Spinal cord (tissue), 10 donors: ENCODE data around the gene FRMD4A. TPM values are rescaled to one million over a fixed set of nuclear protein-coding genes. Genes with fewer than 3 reads are reported as not detected.
"Not testable (repeated sequence)": the region's sequence is repeated elsewhere in the genome, so short reads cannot be mapped to it uniquely, and the experiment has no call there.

Experiments
- DNase-seq, 6 donors: peaks; one replicate each; pipeline versions ENCODE4 v3.0.0 to v3.0.0-alpha.2; 2013 to 2015; ENCODE audit warnings: low spot score in 6 of 6, low read depth in 4 of 6
- H3K27ac ChIP-seq: one replicate; pipeline ENCODE4 v1.5.1; 2013; ENCODE audit warnings: low read depth, low read length, control low read depth
- H3K27me3 ChIP-seq: one replicate; pipeline ENCODE4 v1.6.1; 2013; ENCODE audit warnings: low read length; ENCODE audit not compliant: control insufficient read depth, insufficient read depth
- H3K36me3 ChIP-seq: one replicate; pipeline ENCODE4 v1.6.1; 2013; ENCODE audit warnings: low read length; ENCODE audit not compliant: control insufficient read depth, insufficient read depth
- H3K4me1 ChIP-seq: one replicate; pipeline ENCODE4 v1.6.1; 2013; ENCODE audit warnings: low read length; ENCODE audit not compliant: control insufficient read depth, insufficient read depth
- H3K4me3 ChIP-seq: one replicate; pipeline ENCODE4 v1.5.1; 2013; ENCODE audit warnings: low read depth, low read length, control low read depth
- H3K9me3 ChIP-seq: one replicate; pipeline ENCODE4 v1.6.1; 2013; ENCODE audit warnings: low read length; ENCODE audit not compliant: control insufficient read depth, insufficient read depth
- WGBS: methylation state at CpG from one replicate; pipeline ENCODE4 v1.1.5; 2013; ENCODE audit warnings: missing lambda C conversion rate; ENCODE audit not compliant: insufficient coverage; 5-methylcytosine and 5-hydroxymethylcytosine counted together
- polyA plus RNA-seq, 2 donors: library from polyadenylated mRNA; unstranded; fragments of 120-200 nt; gene quantifications; one replicate each; pipeline ENCODE4 v1.2.1, GENCODE V29; 2013; ENCODE audit not compliant: insufficient read length in 2 of 2
- total RNA-seq, 2 donors: library from RNA; depleted of rRNA in 1 of 2; stranded (reverse); fragments of 120-200 nt in 1 of 2; fragments of >200 nt in 1 of 2; gene quantifications; one replicate each; pipeline versions ENCODE4 v1.2.3 to v1.2.4, GENCODE V29; 2013 to 2014
- donor health status: healthy.

FRMD4A gene
- total and polyA plus RNA-seq, 4 donors = 75.4 to 97.8 (median 91.8) TPM

DNA sequence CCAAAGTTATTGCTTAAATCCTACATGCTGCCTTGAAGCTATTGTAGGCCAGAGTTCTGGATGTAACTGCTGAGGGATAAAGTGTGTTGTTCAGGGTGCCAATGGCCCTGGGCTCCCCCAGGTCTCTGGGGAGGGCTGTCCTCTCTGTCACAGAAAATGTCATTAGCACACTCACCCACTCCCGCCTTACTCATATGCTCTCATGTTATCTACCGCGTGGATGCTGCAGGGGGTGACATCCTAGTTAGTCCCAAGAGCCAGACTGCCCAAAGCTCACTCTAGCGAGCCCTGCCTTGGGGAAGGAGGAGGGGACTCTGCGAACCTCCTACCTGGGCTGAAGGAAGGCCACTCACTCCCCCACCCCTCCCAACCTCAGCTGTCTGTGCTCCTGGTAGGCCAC, 122.5 kb downstream of the FRMD4A start:
- Histone ChIP-seq H3K36me3 (no peaks in the 10 kb centered on the region), H3K27me3 (no peaks in the 10 kb centered on the region), H3K4me1 (peaks cover 3% of the 10 kb centered on the region), H3K9me3 (no peaks in the 10 kb centered on the region), H3K4me3 (no peak overlapping the region), H3K27ac (no peak overlapping the region)
- DNase-seq = no peak
- WGBS = 100% methylated on average over 1 of the region's 5 CpGs

- peaks cover 3% of the 10 kb centered on the region for H3K4me1 ChIP-seq
- H3K9me3 ChIP-seq = no peaks in the 10 kb centered on the region
- H3K36me3 ChIP-seq = no peaks in the 10 kb centered on the region
- 100% methylated on average over 2 of the region's 4 CpGs for WGBS
- H3K27me3 ChIP-seq = no peaks in the 10 kb centered on the region
- DNase-seq = no peak
- H3K27ac ChIP-seq = no peak overlapping the region
- H3K4me3 ChIP-seq = no peak overlapping the region
Observed at GRCh38 chr10:14205233-14205632, 125.5 kb downstream of the FRMD4A start.

DNA sequence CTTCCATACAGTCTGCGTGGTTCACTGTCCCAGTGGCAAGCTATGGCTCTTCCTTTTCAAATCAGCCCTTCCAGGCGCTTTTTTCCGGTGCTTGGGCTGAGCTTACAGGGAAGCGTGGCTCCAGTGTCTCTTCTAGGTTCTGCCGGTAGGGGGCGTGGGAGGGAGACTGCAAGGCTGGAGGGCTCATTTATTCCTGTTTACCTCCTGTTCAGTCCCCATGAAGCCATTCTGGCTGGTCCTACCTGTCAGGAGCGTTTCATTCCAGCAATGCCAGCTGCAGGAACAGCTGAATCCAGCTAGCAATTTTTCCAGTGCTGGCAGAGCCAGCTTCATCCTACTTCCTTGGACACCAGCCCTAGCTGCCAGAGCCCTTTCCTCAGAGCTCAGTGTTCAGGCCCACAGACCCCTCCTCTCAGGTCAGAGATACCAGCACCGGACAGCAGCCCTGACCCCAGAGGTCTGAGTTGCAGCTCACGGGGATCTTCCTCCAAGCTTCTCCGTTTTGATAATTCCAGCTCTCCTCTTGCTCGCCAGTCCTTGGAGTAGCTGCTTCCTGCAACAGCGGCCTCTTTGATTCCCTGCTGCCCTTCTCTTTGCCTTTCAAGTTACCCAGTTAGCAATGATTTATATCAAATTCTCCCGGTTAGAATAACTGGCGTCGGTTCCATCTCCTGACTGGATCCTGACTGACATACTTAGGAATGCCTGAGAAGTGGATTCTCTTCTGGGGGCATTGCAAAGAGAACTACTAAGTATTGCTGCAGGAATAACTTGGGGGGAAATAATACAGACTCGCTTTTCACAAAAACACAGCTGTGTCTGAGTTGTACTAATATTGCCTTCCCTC, 129.8 kb downstream of the FRMD4A start:
- Histone ChIP-seq H3K9me3 (no peaks in the 10 kb centered on the region), H3K36me3 (no peaks in the 10 kb centered on the region), H3K27ac (no peak overlapping the region), H3K4me1 (peaks cover 3% of the 10 kb centered on the region), H3K27me3 (no peaks in the 10 kb centered on the region), H3K4me3 (no peak overlapping the region)
- 49% methylated on average over 12 of the region's 16 CpGs for WGBS
- no peak for DNase-seq

DNA sequence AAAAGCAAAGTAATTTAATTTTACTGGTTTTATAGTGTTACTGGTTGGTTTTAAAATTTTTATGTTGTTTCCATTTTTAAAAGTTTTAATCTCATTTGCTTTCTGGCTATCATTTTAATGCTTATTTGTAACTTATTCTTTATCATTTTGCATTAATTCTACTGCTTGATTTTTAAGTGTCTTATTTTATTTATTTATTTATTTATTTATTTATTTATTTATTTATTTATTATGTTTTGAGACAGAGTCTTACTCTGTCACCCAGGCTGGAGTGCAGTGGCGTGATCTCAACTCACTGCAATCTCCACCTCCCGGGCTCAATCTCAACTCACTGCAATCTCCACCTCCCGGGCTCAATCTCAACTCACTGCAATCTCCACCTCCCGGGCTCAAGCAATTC, 131.6 kb downstream of the FRMD4A start:
- not testable (repeated sequence) for DNase-seq, H3K36me3 ChIP-seq, H3K27ac ChIP-seq, H3K4me1 ChIP-seq, H3K9me3 ChIP-seq, H3K4me3 ChIP-seq, H3K27me3 ChIP-seq
- WGBS = no CpG with 5 or more reads among the region's 4 CpGs

DNA sequence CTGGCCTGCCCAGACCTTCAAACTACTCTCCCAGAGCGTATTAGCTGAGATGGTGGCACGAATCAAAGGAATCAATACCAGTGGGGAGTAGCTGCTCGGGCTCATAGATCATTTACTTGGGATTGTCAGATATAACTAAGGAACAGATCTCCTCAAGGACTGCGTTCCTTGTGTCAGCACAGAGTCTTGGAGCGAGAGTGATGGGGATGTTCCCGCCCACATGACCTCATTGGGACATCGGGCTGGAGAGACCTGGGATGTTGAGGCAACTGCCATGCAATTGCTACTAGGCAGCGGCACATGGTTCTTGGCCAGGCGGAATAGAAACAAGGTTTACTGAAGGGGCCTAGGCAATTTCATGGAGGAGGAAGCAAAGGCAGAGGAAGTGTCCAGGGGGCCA, 132.6 kb downstream of the FRMD4A start:
- H3K36me3 ChIP-seq = no peaks in the 10 kb centered on the region
- no peak for DNase-seq
- no peak overlapping the region for H3K4me3 ChIP-seq
- no peaks in the 10 kb centered on the region for H3K27me3 ChIP-seq
- H3K9me3 ChIP-seq = no peaks in the 10 kb centered on the region
- no peaks in the 10 kb centered on the region for H3K4me1 ChIP-seq
- no peak overlapping the region for H3K27ac ChIP-seq
- 95% methylated on average over 7 of the region's 9 CpGs for WGBS

- H3K36me3 ChIP-seq = no peaks in the 10 kb centered on the region
- H3K27me3 ChIP-seq = no peaks in the 10 kb centered on the region
- no peak overlapping the region for H3K27ac ChIP-seq
- no peak for DNase-seq
- H3K4me3 ChIP-seq = no peak overlapping the region
- H3K4me1 ChIP-seq = no peaks in the 10 kb centered on the region
- H3K9me3 ChIP-seq = no peaks in the 10 kb centered on the region
Observed at GRCh38 chr10:14196113-14196512, 134.6 kb downstream of the FRMD4A start.

- H3K9me3 ChIP-seq = no peaks in the 10 kb centered on the region
- H3K27me3 ChIP-seq = no peaks in the 10 kb centered on the region
- H3K36me3 ChIP-seq = no peaks in the 10 kb centered on the region
- no peak overlapping the region for H3K27ac ChIP-seq
- no peak overlapping the region for H3K4me3 ChIP-seq
- 49% methylated on average over 5 of the region's 6 CpGs for WGBS
- peak in 1 of 6 donors; percentile 76 for DNase-seq
- no peaks in the 10 kb centered on the region for H3K4me1 ChIP-seq
Observed at GRCh38 chr10:14195433-14195832, 135.3 kb downstream of the FRMD4A start.

DNA sequence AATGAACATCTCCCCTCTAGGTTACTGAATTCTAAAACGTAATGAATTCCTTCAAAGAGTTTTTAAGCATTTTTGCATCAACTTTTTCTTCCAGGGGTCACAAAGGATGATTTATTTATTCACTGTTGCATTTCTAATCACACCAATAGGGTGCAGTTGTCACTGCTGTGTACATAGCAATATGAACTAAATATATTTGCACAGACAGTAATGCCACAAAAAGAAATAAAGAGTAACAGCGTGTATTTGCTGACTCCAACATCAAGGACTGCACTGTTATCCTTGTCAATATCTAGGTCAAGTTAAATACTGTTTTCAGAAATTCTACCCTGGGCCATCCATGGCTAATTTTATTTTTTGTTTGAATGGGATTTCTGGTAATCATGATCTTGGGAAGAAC, 138.0 kb downstream of the FRMD4A start:
- Histone ChIP-seq H3K27me3 (no peaks in the 10 kb centered on the region), H3K36me3 (no peaks in the 10 kb centered on the region), H3K27ac (no peak overlapping the region), H3K4me1 (no peaks in the 10 kb centered on the region), H3K4me3 (no peak overlapping the region), H3K9me3 (no peaks in the 10 kb centered on the region)
- no peak for DNase-seq
- no CpG with 5 or more reads among the region's 2 CpGs for WGBS

- no peaks in the 10 kb centered on the region for H3K9me3 ChIP-seq
- H3K36me3 ChIP-seq = no peaks in the 10 kb centered on the region
- H3K27ac ChIP-seq = no peak overlapping the region
- DNase-seq = no peak
- no peaks in the 10 kb centered on the region for H3K4me1 ChIP-seq
- H3K4me3 ChIP-seq = no peak overlapping the region
- 80% methylated on average over 1 of the region's 1 CpG for WGBS
- no peaks in the 10 kb centered on the region for H3K27me3 ChIP-seq
Observed at GRCh38 chr10:14191871-14192270, 138.9 kb downstream of the FRMD4A start.

GRCh38 chr10:14191407-14191806, 139.3 kb downstream of the FRMD4A start:
- Histone ChIP-seq H3K4me3 (no peak overlapping the region), H3K27me3 (no peaks in the 10 kb centered on the region), H3K4me1 (no peaks in the 10 kb centered on the region), H3K27ac (no peak overlapping the region), H3K36me3 (no peaks in the 10 kb centered on the region), H3K9me3 (no peaks in the 10 kb centered on the region)
- peak in 2 of 6 donors; percentile 74 to 87 for DNase-seq
- no CpG with 5 or more reads among the region's 5 CpGs for WGBS
